Upper lobe of right lung (tissue), 1 donor: ENCODE results near the gene C1QTNF1. TPM values are rescaled to one million over a fixed set of nuclear protein-coding genes. Genes with fewer than 3 reads are reported as not detected.

Source experiments
- ATAC-seq: fragments of 200-7000 bp; cut with Tn5 transposase; one replicate; pipeline ENCODE4 v1.9.1; 2020; ENCODE audit warnings: mild to moderate bottlenecking, moderate library complexity
- DNase-seq: peaks from one replicate; pipeline ENCODE4 v3.0.0-alpha.2; 2020
- H3K27ac ChIP-seq: fragments of 200-600 bp; one replicate; pipeline ENCODE4 v1.8.0; 2022
- H3K27me3 ChIP-seq: fragments of 200-600 bp; one replicate; pipeline ENCODE4 v1.8.0; 2022; ENCODE audit warnings: mild to moderate bottlenecking
- H3K36me3 ChIP-seq: fragments of 200-600 bp; one replicate; pipeline ENCODE4 v1.8.0; 2022
- H3K4me1 ChIP-seq: fragments of 200-600 bp; one replicate; pipeline ENCODE4 v1.8.0; 2022
- H3K4me3 ChIP-seq: fragments of 200-600 bp; one replicate; pipeline ENCODE4 v1.8.0; 2022; ENCODE audit warnings: mild to moderate bottlenecking
- H3K9me3 ChIP-seq: fragments of 200-600 bp; one replicate; pipeline ENCODE4 v1.8.0; 2022
- intact Hi-C: fragments of 100-400 bp; cut with DNase I; formaldehyde crosslinking; loops from one replicate; pipeline ENCODE4 v1.11.0; 2022
- total RNA-seq: library from RNA; stranded (reverse); fragmentation: NEBNext Ultra II Directional; extraction: Animal tissue kit (Norgen Biotek cat#: 25700); gene quantifications from one replicate; pipeline ENCODE4 v1.2.1, GENCODE V29; 2021
- TF ChIP-seq, protein P1 (sequence below): fragments of 200-600 bp; IDR thresholded peaks from one replicate; pipeline ENCODE4 v1.8.0; 2022; ENCODE audit warnings: antibody characterized with exemption
- donor health status: DM: no; HTN: yes; CAD: no; lungs with severe emphysema.

The C1QTNF1 gene
- total RNA-seq, 1 donor from 2014 or later: 28.3 TPM

DNA sequence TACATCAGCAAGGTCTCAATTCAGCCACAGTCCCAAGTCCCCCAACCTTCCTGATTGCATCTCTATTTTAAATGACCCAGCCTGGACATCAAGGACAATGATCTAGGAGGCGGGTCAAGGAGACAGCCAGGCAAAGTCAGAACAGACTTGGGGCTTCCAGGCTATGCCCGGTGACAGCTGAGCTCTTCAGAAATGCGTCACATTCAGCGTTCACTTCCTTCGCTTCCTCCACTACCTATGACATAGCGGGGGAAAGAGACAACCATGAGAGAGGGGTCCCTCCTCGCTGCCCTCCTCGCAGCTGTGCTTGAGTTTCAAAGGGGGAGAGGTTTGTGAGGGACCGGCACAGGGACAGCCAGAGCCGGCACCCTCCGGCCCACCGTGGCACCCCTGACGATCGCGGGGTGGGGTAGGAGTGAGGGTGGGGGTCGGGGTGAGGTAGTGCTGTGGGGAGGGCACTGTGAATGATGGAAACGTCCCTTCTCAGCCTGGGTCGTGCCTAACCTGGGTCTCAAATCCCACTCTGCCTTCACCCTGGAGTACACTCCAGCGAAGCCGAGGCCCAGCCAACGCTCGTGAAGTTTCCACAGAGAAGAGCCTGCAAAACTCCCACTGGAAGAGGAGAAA is 31.9 kb upstream of the C1QTNF1 start:
- intact Hi-C loops: no loop called here
- Histone ChIP-seq H3K4me3 (no peak overlapping the region), H3K4me1 (peaks cover 20% of the 10 kb centered on the region), H3K27ac (no peak overlapping the region), H3K27me3 (no peaks in the 10 kb centered on the region), H3K9me3 (no peaks in the 10 kb centered on the region), H3K36me3 (peaks cover 65% of the 10 kb centered on the region)
- DNase-seq (no peak), ATAC-seq (no peak)
- TF ChIP-seq, protein P1, sequence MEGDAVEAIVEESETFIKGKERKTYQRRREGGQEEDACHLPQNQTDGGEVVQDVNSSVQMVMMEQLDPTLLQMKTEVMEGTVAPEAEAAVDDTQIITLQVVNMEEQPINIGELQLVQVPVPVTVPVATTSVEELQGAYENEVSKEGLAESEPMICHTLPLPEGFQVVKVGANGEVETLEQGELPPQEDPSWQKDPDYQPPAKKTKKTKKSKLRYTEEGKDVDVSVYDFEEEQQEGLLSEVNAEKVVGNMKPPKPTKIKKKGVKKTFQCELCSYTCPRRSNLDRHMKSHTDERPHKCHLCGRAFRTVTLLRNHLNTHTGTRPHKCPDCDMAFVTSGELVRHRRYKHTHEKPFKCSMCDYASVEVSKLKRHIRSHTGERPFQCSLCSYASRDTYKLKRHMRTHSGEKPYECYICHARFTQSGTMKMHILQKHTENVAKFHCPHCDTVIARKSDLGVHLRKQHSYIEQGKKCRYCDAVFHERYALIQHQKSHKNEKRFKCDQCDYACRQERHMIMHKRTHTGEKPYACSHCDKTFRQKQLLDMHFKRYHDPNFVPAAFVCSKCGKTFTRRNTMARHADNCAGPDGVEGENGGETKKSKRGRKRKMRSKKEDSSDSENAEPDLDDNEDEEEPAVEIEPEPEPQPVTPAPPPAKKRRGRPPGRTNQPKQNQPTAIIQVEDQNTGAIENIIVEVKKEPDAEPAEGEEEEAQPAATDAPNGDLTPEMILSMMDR: no peak

DNA sequence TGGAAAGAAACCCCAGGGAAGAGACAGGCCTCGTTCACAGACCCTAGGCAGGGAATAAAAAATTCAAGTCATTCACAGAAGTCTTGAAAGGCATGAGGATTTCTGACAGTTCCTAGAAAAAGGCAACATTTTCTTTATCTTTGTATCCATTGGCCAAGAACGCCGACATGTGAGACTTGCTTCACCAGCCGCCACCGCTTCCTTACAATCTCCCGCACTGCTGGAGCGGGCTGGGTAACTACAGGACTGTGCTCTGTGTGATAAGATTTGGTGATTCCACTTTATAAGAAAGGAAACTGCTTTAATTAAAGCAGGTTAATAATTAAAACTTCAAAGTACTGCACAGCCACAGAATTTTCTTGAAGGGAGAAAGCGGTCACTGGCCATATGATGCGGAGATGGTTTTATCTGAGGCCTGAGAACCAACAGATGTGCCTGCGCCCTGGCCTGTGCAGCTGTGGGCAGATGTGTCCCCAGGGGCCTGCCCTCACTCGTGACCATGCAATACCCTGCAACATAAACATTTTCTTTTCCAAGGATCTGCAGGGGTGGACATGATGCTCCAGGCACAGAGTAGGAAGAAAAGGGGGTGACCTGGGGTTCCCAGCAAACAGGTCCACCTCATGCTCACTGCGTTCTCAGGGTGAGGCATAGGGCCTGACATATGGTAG is 31.3 kb upstream of the C1QTNF1 start:
- TF ChIP-seq, protein P1: no peak
- Histone ChIP-seq H3K36me3 (peaks cover 72% of the 10 kb centered on the region), H3K9me3 (no peaks in the 10 kb centered on the region), H3K4me1 (peaks cover 14% of the 10 kb centered on the region), H3K27me3 (no peaks in the 10 kb centered on the region), H3K27ac (no peak overlapping the region), H3K4me3 (no peak overlapping the region)
- ATAC-seq: no peak
- intact Hi-C loops: no loop called here
- no peak for DNase-seq

DNA sequence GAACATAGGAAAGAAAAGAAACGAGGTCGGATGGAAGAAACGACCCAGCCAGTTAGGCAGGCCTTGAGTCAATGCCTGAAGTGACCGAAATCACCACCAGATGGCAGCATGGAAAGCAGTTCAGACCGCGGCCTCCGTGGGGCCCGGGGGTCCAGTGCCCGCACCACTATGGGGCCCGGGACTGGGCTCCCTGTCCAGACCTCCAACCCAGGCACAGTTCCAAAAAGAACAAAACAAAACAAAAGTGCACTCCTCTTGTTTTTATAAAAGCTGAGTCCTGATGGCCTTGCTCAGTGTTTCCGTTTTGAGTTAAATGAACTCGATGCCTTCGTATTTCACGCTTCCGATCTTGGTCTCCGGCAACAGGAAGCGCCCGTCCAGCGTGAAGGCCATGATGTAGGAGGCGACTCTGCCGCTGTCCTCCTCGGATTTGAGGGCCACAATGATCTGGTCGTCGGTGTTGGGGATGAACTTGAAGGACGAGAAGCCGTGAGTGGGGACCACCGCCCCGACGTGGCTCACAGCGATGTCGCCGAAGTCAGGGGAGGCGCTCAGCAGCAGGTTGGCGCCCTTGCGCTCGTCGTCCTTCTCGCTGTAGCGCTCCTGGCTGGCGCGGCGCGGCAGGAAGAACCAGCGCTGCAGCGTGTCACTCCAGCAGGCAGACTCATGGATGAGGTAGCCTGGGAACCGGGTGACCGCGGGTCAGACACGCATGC is 30.6 kb upstream of the C1QTNF1 start:
- Histone ChIP-seq H3K9me3 (no peaks in the 10 kb centered on the region), H3K4me1 (peaks cover 9% of the 10 kb centered on the region), H3K36me3 (peaks cover 79% of the 10 kb centered on the region), H3K27ac (no peak overlapping the region), H3K27me3 (no peaks in the 10 kb centered on the region), H3K4me3 (no peak overlapping the region)
- peak; percentile 57 for ATAC-seq
- peak; percentile 69 for DNase-seq
- intact Hi-C loops: no loop called here
- TF ChIP-seq, protein P1: peak; percentile 79

DNA sequence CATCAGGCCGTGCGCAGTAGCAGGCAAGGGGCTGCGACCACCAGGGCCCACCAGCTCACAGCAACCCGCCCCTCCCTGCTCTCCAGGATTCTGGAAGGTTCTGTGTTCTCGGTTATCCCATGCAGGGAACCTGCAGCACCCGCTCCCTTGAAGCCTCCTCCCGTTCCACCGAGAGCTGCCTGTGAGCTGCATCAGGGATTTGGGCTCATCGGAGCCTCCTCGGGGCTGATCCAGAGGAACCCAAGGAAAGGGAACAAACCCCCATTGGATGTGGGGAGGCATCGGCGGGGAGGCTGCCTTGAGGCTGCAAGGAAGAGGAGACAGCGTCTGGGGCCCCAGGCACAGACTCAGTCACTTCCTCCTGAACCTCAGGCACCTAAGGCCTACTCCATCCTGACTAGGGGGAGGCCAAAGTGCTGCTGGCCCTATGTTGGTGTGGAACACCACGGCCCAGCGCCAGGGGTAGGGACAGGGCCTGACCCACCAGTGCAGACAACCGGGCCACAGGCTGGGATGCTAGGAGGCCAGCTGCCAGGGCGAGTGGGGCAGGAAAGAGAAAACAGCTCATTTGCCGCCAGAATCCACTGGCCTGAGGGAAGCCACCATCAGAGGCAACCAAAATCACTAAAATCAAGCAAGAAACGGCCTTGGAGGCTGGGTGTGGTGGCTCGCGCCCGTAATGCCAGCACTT is 29.8 kb upstream of the C1QTNF1 start:
- H3K4me1 ChIP-seq: peaks cover 9% of the 10 kb centered on the region
- peaks cover 85% of the 10 kb centered on the region for H3K36me3 ChIP-seq
- H3K9me3 ChIP-seq: no peaks in the 10 kb centered on the region
- TF ChIP-seq, protein P1: no peak
- intact Hi-C loops: no loop called here
- H3K4me3 ChIP-seq: no peak overlapping the region
- H3K27me3 ChIP-seq: no peaks in the 10 kb centered on the region
- no peak for DNase-seq
- no peak for ATAC-seq
- no peak overlapping the region for H3K27ac ChIP-seq

DNA sequence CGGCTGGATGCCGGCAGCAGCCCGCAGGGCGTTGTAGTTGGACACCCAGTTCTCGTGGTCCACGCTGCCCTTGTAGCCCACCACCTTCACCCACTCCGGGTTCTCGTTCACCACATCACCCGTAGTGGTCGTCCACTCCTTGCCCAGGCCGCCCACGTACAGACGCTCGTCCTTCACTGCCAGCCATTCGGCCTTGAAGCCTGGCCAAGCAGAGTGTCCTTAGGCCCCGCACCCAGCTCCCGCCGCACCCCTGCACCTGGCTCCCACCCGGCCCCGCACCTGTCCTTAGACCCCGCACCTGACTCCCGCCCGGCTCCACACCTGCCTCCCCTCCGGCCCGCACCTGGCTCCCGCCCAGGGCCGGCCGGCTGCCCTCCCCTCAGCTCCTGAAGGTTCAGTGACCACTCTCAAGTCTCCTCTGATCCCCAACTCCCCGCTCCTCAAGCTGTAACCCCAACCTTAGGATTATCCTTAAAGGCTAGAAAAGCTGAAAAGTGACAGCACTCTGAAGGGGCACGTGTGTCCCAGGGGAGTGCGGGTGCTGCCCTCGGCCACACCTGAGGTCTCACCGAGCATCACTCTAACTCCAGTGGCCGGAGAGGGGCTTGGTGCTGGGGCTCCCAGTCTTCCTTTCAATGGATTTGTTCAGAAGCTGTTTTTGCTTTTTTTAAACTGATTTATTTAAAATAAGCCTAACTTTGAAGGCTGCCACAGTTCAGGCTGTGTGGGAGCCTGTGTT is 28.8 kb upstream of the C1QTNF1 start:
- peak; percentile 64 for DNase-seq
- Histone ChIP-seq H3K27ac (peak overlapping the region; percentile 66), H3K9me3 (no peaks in the 10 kb centered on the region), H3K27me3 (no peaks in the 10 kb centered on the region), H3K4me3 (no peak overlapping the region), H3K4me1 (peaks cover 9% of the 10 kb centered on the region), H3K36me3 (peaks cover 90% of the 10 kb centered on the region)
- intact Hi-C loops: no loop called here
- ATAC-seq: no peak
- TF ChIP-seq, protein P1: no peak
